Peyer's patch (tissue), 4 donors: ENCODE results near the gene ELF1.

Source experiments
- CTCF ChIP-seq, 6 experiments: fragments of 450-650 bp in 4 of 6; fragments of 200-600 bp in 2 of 6; sonication (generic) in 1 of 6; IDR thresholded peaks; one replicate each; pipeline ENCODE4 v1.5.1; 2017 to 2019; ENCODE audit warnings: antibody characterized with exemption in 6 of 6, mild to moderate bottlenecking in 3 of 6, moderate library complexity in 1 of 6
- POLR2A ChIP-seq, 2 donors: fragments of 450-650 bp; IDR thresholded peaks; one replicate each; pipeline ENCODE4 v1.5.1; 2017; ENCODE audit warnings: antibody characterized with exemption in 2 of 2, mild to moderate bottlenecking in 2 of 2, moderate library complexity in 2 of 2

GRCh38 chr13:40994581-40995230 is 24.4 kb downstream of the ELF1 start:
- no peak for TF ChIP-seq CTCF (IDR thresholded peaks at IDR 0.05)
- TF ChIP-seq POLR2A (IDR thresholded peaks at IDR 0.05), result no peak
